HCT116 (cell line): ENCODE data around the gene RAPGEF1. TPM values are rescaled to one million over a fixed set of nuclear protein-coding genes. Genes with fewer than 3 reads are reported as not detected.

Experiments used
- ATAC-seq: fragments of 200-7000 bp; cut with Tn5 transposase; 2 replicates; pipeline ENCODE4 v1.9.1; 2020; ENCODE audit warnings: mild to moderate bottlenecking, moderate library complexity
- BruUV-seq: library from RNA; stranded (reverse); fragments of 400-500 nt; replicated peaks from 2 replicates; lab custom pipeline; 2021; lab: Mats Ljungman, UMichigan
- CTCF ChIA-PET: fragments of 300-600 bp; sonication (Branson Sonifier 250); formaldehyde crosslinking; loops from one replicate; lab custom pipeline; 2021; ENCODE audit warnings: antibody characterized with exemption; lab: Charles Lee
- POLR2A ChIA-PET: fragments of 300-600, 350-600 bp; sonication (Branson Sonifier 250); formaldehyde crosslinking; loops from one replicate; lab custom pipeline; 2021; ENCODE audit warnings: antibody characterized with exemption; lab: Charles Lee
- RAD21 ChIA-PET, 2 experiments: fragments of 300-600 bp; sonication (Branson Sonifier 250); formaldehyde crosslinking; loops; one replicate each; lab custom pipeline; 2023; ENCODE audit warnings: low total read pairs in 2 of 2; ENCODE audit not compliant: uncharacterized antibody in 2 of 2, unreplicated experiment in 2 of 2, low non-redundant PET in 1 of 2; lab: Charles Lee
- DNase-seq: peaks from one replicate; pipeline ENCODE4 v3.0.0-alpha.2; 2010; ENCODE audit warnings: low read depth, low spot score
- H2AFZ ChIP-seq: fragments of 200-600 bp; shearing (Covaris generic), sonication (generic); 2 replicates; pipeline ENCODE4 v1.6.1; 2017; ENCODE audit warnings: low read depth, mixed run types, mixed read lengths, antibody characterized with exemption, low read length; ENCODE audit not compliant: poor library complexity, severe bottlenecking
- H3K27ac ChIP-seq: 2 replicates; pipeline ENCODE4 v1.5.1; 2012; ENCODE audit warnings: low read depth, low read length
- H3K27me3 ChIP-seq: fragments of 200-600 bp; sonication (generic); 2 replicates; pipeline ENCODE4 v1.6.1; 2016; ENCODE audit warnings: mixed run types, low read length, mixed read lengths; ENCODE audit not compliant: insufficient read depth
- H3K36me3 ChIP-seq, 2 experiments: fragments of 200-500 bp in 1 of 2; fragments of 200-600 bp in 1 of 2; sonication (Bioruptor generic) in 1 of 2; sonication (generic) in 1 of 2; 2 replicates each; pipeline versions ENCODE4 v1.5.1 to v1.6.1; 2014 to 2016; ENCODE audit warnings: low read length in 2 of 2, inconsistent platforms in 1 of 2, mixed read lengths in 1 of 2, mixed run types in 1 of 2; ENCODE audit not compliant: insufficient read depth in 2 of 2, control insufficient read depth in 1 of 2
- H3K4me1 ChIP-seq, 2 experiments: fragments of 200-600 bp in 1 of 2; sonication (generic) in 1 of 2; 2 replicates each; pipeline versions ENCODE4 v1.5.1 to v1.6.1; 2012 to 2017; ENCODE audit warnings: low read length in 2 of 2, inconsistent platforms in 1 of 2, mild to moderate bottlenecking in 1 of 2, mixed read lengths in 1 of 2, mixed run types in 1 of 2, moderate library complexity in 1 of 2; ENCODE audit not compliant: insufficient read depth in 2 of 2, control insufficient read depth in 1 of 2
- H3K4me2 ChIP-seq: fragments of 200-600 bp; sonication (generic); 2 replicates; pipeline ENCODE4 v1.6.1; 2017; ENCODE audit warnings: mixed run types, low read length, mixed read lengths
- H3K4me3 ChIP-seq, 2 experiments: fragments of 200-600 bp in 1 of 2; sonication (generic) in 1 of 2; replicated peaks in 1 of 2; 2 replicates each; pipeline ENCODE4 v1.5.1; 2011 to 2016; ENCODE audit warnings: low read length in 2 of 2, control low read depth in 1 of 2, low read depth in 1 of 2, mild to moderate bottlenecking in 1 of 2, mixed read lengths in 1 of 2, mixed run types in 1 of 2
- H3K79me2 ChIP-seq: fragments of 200-600 bp; sonication (generic); 2 replicates; pipeline ENCODE4 v1.6.1; 2017; ENCODE audit warnings: mild to moderate bottlenecking, mixed run types, low read length, moderate library complexity, mixed read lengths; ENCODE audit not compliant: insufficient read depth
- H3K9ac ChIP-seq: fragments of 200-600 bp; sonication (generic); 2 replicates; pipeline ENCODE4 v1.6.1; 2016; ENCODE audit warnings: low read length, mixed read lengths
- H3K9me2 ChIP-seq: fragments of 200-600 bp; sonication (generic), shearing (Covaris generic); 2 replicates; pipeline ENCODE4 v1.6.1; 2017; ENCODE audit warnings: mixed run types, mild to moderate bottlenecking, moderate library complexity; ENCODE audit not compliant: insufficient read depth
- H3K9me3 ChIP-seq, 2 experiments: fragments of 200-500 bp in 1 of 2; fragments of 200-600 bp in 1 of 2; sonication (Bioruptor generic) in 1 of 2; sonication (generic) in 1 of 2; 2 replicates each; pipeline ENCODE4 v1.6.1; 2014 to 2017; ENCODE audit warnings: low read length in 2 of 2, mixed read lengths in 2 of 2, inconsistent platforms in 1 of 2, low read depth in 1 of 2, mild to moderate bottlenecking in 1 of 2, mixed run types in 1 of 2, moderate library complexity in 1 of 2; ENCODE audit not compliant: control insufficient read depth in 1 of 2, insufficient read depth in 1 of 2
- H4K20me1 ChIP-seq: fragments of 200-600 bp; sonication (generic), shearing (Covaris generic); 2 replicates; pipeline ENCODE4 v1.6.1; 2017; ENCODE audit warnings: mixed run types, mild to moderate bottlenecking, moderate library complexity; ENCODE audit not compliant: insufficient read depth
- ATF3 ChIP-seq: IDR thresholded peaks from 2 replicates; pipeline ENCODE4 v1.6.1; 2012
- CBX3 ChIP-seq: IDR thresholded peaks from 2 replicates; pipeline ENCODE4 v1.6.1; 2012; ENCODE audit warnings: low read depth
- CEBPB ChIP-seq: IDR thresholded peaks from 2 replicates; pipeline ENCODE4 v1.6.1; 2012; ENCODE audit warnings: low read depth
- EGR1 ChIP-seq: IDR thresholded peaks from 2 replicates; pipeline ENCODE4 v1.6.1; 2012; ENCODE audit warnings: low read depth
- ELF1 ChIP-seq: IDR thresholded peaks from 2 replicates; pipeline ENCODE4 v1.6.1; 2012; ENCODE audit warnings: low read depth, borderline replicate concordance
- EZH2 ChIP-seq: fragments of 200-600 bp; sonication (generic); IDR thresholded peaks from 2 replicates; pipeline ENCODE4 v1.6.1; 2017; ENCODE audit warnings: antibody characterized with exemption, mixed run types
- EZH2phosphoT487 ChIP-seq: fragments of 200-600 bp; IDR thresholded peaks from 2 replicates; pipeline ENCODE4 v1.6.1; 2018; ENCODE audit warnings: antibody characterized with exemption, borderline replicate concordance
- FOSL1 ChIP-seq: IDR thresholded peaks from 2 replicates; pipeline ENCODE4 v1.6.1; 2012; ENCODE audit warnings: low read depth
- JUND ChIP-seq: IDR thresholded peaks from 2 replicates; pipeline ENCODE4 v1.6.1; 2012
- MAX ChIP-seq: IDR thresholded peaks from 2 replicates; pipeline ENCODE4 v1.6.1; 2012
- POLR2A ChIP-seq: IDR thresholded peaks from 2 replicates; pipeline ENCODE4 v1.7.0; 2011; ENCODE audit warnings: borderline replicate concordance; ENCODE audit not compliant: insufficient read depth, insufficient read length; ENCODE audit errors: extremely low read depth
- POLR2AphosphoS5 ChIP-seq: IDR thresholded peaks from 2 replicates; pipeline ENCODE4 v1.6.1; 2011; ENCODE audit warnings: mild to moderate bottlenecking, low read depth, low read length, moderate library complexity
- RAD21 ChIP-seq: IDR thresholded peaks from 2 replicates; pipeline ENCODE4 v1.6.1; 2012; ENCODE audit warnings: low read depth, mild to moderate bottlenecking
- REST ChIP-seq: IDR thresholded peaks from 2 replicates; pipeline ENCODE4 v1.6.1; 2012; ENCODE audit warnings: low read depth
- SIN3A ChIP-seq: IDR thresholded peaks from 2 replicates; pipeline ENCODE4 v1.6.1; 2012; ENCODE audit warnings: low read depth
- SP1 ChIP-seq: IDR thresholded peaks from 2 replicates; pipeline ENCODE4 v1.6.1; 2012; ENCODE audit warnings: low read depth
- SRF ChIP-seq: IDR thresholded peaks from 2 replicates; pipeline ENCODE4 v1.6.1; 2012; ENCODE audit warnings: low read depth
- TCF7L2 ChIP-seq: IDR thresholded peaks from 2 replicates; pipeline ENCODE4 v1.7.0; 2011; ENCODE audit warnings: borderline replicate concordance, inconsistent platforms; ENCODE audit not compliant: insufficient read depth, insufficient read length; ENCODE audit errors: extremely low read depth
- YY1 ChIP-seq: IDR thresholded peaks from 2 replicates; pipeline ENCODE4 v1.6.1; 2011; ENCODE audit warnings: low read length, low read depth, moderate library complexity, mild to moderate bottlenecking; ENCODE audit not compliant: insufficient replicate concordance; ENCODE audit errors: extremely low read depth
- ZBTB33 ChIP-seq: IDR thresholded peaks from 2 replicates; pipeline ENCODE4 v1.6.1; 2011; ENCODE audit warnings: mild to moderate bottlenecking, low read length, moderate library complexity; ENCODE audit not compliant: insufficient replicate concordance; ENCODE audit errors: extremely low read depth
- ZFX ChIP-seq: fragments of 450-650 bp; IDR thresholded peaks from 2 replicates; pipeline ENCODE4 v1.6.1; 2017
- ZNF274 ChIP-seq: fragments of 200-500 bp; sonication (Bioruptor generic); IDR thresholded peaks from 2 replicates; pipeline ENCODE4 v1.6.1; 2014; ENCODE audit warnings: mild to moderate bottlenecking, low read depth, low read length, inconsistent platforms
- intact Hi-C: fragments of 100-400 bp; cut with micrococcal nuclease; formaldehyde crosslinking; loops from 2 replicates; pipeline ENCODE4 v1.10.0; 2022
- total RNA-seq: library from RNA; stranded (reverse); gene quantifications from one replicate; pipeline ENCODE4 v1.2.1, GENCODE V29; 2021; ENCODE audit not compliant: unreplicated experiment

Gene RAPGEF1
- total RNA-seq, 1 experiment from 2014 or later: 43.0 TPM

GRCh38 chr9:131678499-131679111 lies 61.3 kb downstream of the RAPGEF1 start:
- H2AFZ ChIP-seq: no peak overlapping the region
- no peaks in the 10 kb centered on the region for H3K27me3 ChIP-seq
- H3K4me1 ChIP-seq: peaks cover 40 to 50% of the 10 kb centered on the region in 2 experiments
- no peaks in the 10 kb centered on the region for H3K36me3 ChIP-seq
- no peaks in the 10 kb centered on the region for H3K9me2 ChIP-seq
- intact Hi-C loops: no loop called here
- peak overlapping the region; percentile 13; the same call in 1 of the 2 replicates for H3K9ac ChIP-seq
- no TSS peak for BruUV-seq
- no peaks in the 10 kb centered on the region for H3K9me3 ChIP-seq
- H4K20me1 ChIP-seq: peaks cover 5% of the 10 kb centered on the region; the same call in 1 of the 2 replicates
- H3K27ac ChIP-seq: peak overlapping the region; percentile 52
- DNase-seq (peak; percentile 85), ATAC-seq (peak; percentile 100)
- H3K4me2 ChIP-seq: peak overlapping the region; percentile 74
- ChIA-PET CTCF (interaction anchor here (1.0 to 1.3 kb wide), 4 partner anchors 16 to 87 kb away, joined by 3 read pairs; no protein-coding TSS in a partner anchor), POLR2A (interaction anchor here (0.6 to 1.6 kb wide), 6 partner anchors 10 to 1025 kb away, joined by 3 to 4 read pairs (median 4); no protein-coding TSS in a partner anchor), RAD21 (interaction anchor here in 1 of 2 experiments (0.8 kb wide), 1 partner anchor 37 kb away, joined by 7 read pairs; no protein-coding TSS in a partner anchor)
- peaks cover 28% of the 10 kb centered on the region; the same call in 1 of the 2 replicates for H3K79me2 ChIP-seq
- H3K4me3 ChIP-seq: peak overlapping the region in 1 of 2 experiments; percentile 28; a peak in 3 of 4 replicates
- TF ChIP-seq REST (no peak), ZNF274 (no peak), POLR2AphosphoS5 (peak; percentile 62), ZBTB33 (peak; percentile 50), ZFX (no peak), ATF3 (no peak), CBX3 (peak; percentile 98), SIN3A (no peak), EZH2 (no peak), SRF (peak; percentile 79), EGR1 (no peak), RAD21 (no peak), SP1 (peak; percentile 92), JUND (peak; percentile 86), FOSL1 (peak; percentile 96), ELF1 (no peak), TCF7L2 (peak; percentile 30), YY1 (peak; percentile 74), MAX (peak; percentile 92), CEBPB (no peak), EZH2phosphoT487 (no peak), POLR2A (no peak)
